VCaP (cell line): ENCODE data around the gene DIAPH3.
"Not testable (repeated sequence)": the region's sequence is repeated elsewhere in the genome, so short reads cannot be mapped to it uniquely, and the experiment has no call there.

ENCODE experiments used
- H3K27ac ChIP-seq: fragments of 450-650 bp; 2 replicates; pipeline ENCODE4 v1.5.1; 2017
- CTCF ChIP-seq: fragments of 450-650 bp; conservative IDR thresholded peaks from 2 replicates; pipeline ENCODE4 v1.5.1; 2017; ENCODE audit warnings: mild to moderate bottlenecking, moderate library complexity

Gene DIAPH3, protein sequence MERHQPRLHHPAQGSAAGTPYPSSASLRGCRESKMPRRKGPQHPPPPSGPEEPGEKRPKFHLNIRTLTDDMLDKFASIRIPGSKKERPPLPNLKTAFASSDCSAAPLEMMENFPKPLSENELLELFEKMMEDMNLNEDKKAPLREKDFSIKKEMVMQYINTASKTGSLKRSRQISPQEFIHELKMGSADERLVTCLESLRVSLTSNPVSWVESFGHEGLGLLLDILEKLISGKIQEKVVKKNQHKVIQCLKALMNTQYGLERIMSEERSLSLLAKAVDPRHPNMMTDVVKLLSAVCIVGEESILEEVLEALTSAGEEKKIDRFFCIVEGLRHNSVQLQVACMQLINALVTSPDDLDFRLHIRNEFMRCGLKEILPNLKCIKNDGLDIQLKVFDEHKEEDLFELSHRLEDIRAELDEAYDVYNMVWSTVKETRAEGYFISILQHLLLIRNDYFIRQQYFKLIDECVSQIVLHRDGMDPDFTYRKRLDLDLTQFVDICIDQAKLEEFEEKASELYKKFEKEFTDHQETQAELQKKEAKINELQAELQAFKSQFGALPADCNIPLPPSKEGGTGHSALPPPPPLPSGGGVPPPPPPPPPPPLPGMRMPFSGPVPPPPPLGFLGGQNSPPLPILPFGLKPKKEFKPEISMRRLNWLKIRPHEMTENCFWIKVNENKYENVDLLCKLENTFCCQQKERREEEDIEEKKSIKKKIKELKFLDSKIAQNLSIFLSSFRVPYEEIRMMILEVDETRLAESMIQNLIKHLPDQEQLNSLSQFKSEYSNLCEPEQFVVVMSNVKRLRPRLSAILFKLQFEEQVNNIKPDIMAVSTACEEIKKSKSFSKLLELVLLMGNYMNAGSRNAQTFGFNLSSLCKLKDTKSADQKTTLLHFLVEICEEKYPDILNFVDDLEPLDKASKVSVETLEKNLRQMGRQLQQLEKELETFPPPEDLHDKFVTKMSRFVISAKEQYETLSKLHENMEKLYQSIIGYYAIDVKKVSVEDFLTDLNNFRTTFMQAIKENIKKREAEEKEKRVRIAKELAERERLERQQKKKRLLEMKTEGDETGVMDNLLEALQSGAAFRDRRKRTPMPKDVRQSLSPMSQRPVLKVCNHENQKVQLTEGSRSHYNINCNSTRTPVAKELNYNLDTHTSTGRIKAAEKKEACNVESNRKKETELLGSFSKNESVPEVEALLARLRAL

DNA sequence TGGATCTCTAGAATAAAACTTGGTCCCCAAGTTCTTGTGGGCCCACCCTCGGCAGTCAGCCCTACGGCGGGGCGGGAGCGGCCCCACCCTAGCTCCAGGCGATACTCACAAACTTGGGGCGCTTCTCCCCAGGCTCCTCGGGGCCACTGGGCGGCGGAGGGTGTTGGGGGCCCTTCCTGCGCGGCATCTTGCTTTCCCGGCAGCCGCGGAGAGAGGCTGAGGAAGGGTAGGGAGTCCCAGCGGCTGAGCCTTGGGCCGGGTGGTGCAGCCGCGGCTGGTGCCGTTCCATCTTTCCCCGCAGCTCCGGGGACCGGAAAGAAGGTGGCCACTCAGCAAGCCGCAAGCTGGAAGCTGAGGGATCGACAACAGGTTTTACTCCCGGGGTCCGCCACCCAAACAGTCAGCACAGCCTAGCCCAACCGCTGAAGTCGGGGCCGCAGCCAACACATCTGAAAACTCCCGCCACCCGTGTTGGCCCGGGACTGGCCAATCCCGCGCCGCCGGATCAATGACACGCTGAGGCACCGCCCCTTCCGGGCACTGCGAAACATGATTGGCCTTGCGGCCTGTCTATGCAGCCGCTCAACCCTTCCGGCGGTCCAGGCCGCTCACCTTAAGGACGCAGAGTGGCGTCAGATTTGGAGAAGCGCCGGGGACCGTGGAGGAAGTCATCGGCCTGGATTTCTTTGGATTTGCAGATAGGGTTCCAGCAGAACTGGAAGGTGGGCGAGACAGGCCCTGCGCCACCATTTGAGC lies at the start of gene DIAPH3:
Gene DIAPH3, minus strand, starts transcription at position 451 of the 756 bp plus-strand sequence. Its CDS starts 162 bp downstream, at position 289.
- no peak for TF ChIP-seq CTCF
- peak within 1 kb of the TSS; percentile 95 for H3K27ac ChIP-seq

GRCh38 chr13:60213236-60213744 lies 49.6 kb upstream of the DIAPH3 start:
- no peak overlapping the region for H3K27ac ChIP-seq

DNA sequence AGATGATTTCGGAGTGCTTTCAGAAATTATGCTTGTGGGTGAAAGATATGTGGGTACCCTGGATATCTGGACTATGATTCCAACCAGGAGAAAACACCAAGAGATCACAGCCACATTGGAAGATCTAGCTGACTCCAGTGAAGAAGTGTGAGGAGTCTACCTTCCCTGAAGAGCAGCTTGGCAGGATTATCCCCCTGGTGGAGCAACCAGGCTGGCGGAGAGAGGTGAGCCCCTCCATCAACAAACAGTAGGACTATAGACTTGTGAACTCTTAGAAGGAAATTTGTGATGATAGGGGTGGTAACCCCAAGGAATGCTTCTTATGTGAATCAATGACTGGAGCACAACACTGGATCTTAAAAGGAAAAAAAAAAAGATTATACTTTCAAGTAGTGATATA lies 47.8 kb upstream of the DIAPH3 start:
- no peak overlapping the region for H3K27ac ChIP-seq
- TF ChIP-seq CTCF, result no peak

More at GRCh38 chr13:60213236-60213744, 49.6 kb upstream of the DIAPH3 start:
- no peak for TF ChIP-seq CTCF

GRCh38 chr13:60210510-60211330 lies 47.0 kb upstream of the DIAPH3 start:
- no peak for TF ChIP-seq CTCF
- H3K27ac ChIP-seq, result no peak overlapping the region

- H3K27ac ChIP-seq, result not testable (repeated sequence)
Measured at GRCh38 chr13:60205499-60205898, 41.8 kb upstream of the DIAPH3 start.

DNA sequence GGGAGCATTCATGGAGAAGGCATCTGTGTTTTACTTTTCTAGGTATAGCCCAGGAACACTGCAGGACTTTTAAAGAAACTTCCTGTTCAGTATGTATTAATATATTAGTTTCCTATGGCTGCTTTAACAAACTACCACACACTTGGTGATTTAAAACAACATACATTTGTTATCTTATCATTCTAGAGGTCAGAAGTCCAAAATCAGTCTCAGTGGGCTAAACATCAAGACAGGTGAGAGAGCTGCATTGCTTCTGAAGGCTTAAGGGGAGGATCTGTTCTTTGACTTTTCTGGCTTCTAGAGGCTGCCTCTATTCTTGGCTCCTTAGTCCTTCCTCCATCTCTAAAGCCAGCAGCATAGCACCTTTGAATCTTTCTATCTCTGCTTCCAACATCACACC lies 37.6 kb upstream of the DIAPH3 start:
- H3K27ac ChIP-seq, result no peak overlapping the region
- no peak for TF ChIP-seq CTCF

DNA sequence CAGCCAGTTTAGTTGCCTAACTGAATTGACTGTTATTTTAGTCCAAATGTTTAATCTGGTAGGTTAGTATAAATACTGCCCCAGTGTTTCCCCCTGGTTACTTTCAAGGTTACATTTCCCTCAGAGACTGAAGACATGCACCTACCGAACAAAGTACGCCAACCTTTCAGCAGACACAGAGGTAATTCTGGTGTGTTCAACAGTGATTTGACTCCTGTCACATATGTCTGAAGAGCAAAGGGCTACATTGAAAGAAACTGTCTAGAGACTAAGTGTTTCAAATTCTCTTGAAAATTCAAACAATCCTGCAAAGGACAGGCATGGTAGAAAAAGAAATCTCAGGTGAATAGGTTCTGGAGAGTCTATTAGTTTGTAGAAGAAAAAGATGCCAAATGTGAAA lies 32.2 kb upstream of the DIAPH3 start:
- H3K27ac ChIP-seq, result not testable (repeated sequence)
